H1 (cell line): ENCODE measurements around the gene ARSK. TPM values are rescaled to one million over a fixed set of nuclear protein-coding genes. Genes with fewer than 3 reads are reported as not detected.

Source experiments
- CTCF ChIA-PET: fragments of 300-600 bp; sonication (Branson Sonifier 250); formaldehyde crosslinking; loops from one replicate; lab custom pipeline; 2021; ENCODE audit not compliant: partially characterized antibody; lab: Charles Lee
- POLR2A ChIA-PET: fragments of 300-600 bp; sonication (Branson Sonifier 250); formaldehyde crosslinking; loops from one replicate; lab custom pipeline; 2021; ENCODE audit warnings: inconsistent platforms; ENCODE audit not compliant: partially characterized antibody; lab: Charles Lee
- DNase-seq, 2 experiments: peaks; one replicate each; pipeline versions ENCODE4 v3.0.0 to v3.0.0-alpha.2; 2010 to 2022; ENCODE audit warnings: low spot score in 2 of 2, low read depth in 1 of 2, mixed read lengths in 1 of 2
- FAIRE-seq: peaks from 2 replicates; lab custom pipeline; 2011; peaks lifted over from hg19 to GRCh38; lab: Jason Lieb, UNC
- H2AFZ ChIP-seq: 2 replicates; pipeline ENCODE4 v1.8.1; 2012; ENCODE audit warnings: low read length, inconsistent platforms
- H2AK5ac ChIP-seq: 2 replicates; pipeline ENCODE4 v1.6.1; 2013; ENCODE audit warnings: low read depth, low read length
- H2BK120ac ChIP-seq: replicated peaks from 2 replicates; pipeline ENCODE3; 2013; ENCODE audit warnings: low read depth, low read length, inconsistent platforms
- H2BK12ac ChIP-seq: 2 replicates; pipeline ENCODE4 v1.6.1; 2013; ENCODE audit warnings: low read depth, low read length
- H2BK15ac ChIP-seq: 2 replicates; pipeline ENCODE4 v1.6.1; 2013; ENCODE audit warnings: low read length
- H2BK20ac ChIP-seq: 2 replicates; pipeline ENCODE4 v1.6.1; 2013; ENCODE audit warnings: low read length
- H2BK5ac ChIP-seq: 2 replicates; pipeline ENCODE4 v1.6.1; 2013; ENCODE audit warnings: low read depth, low read length
- H3K14ac ChIP-seq: 2 replicates; pipeline ENCODE4 v1.6.1; 2013; ENCODE audit warnings: inconsistent platforms; ENCODE audit not compliant: insufficient read length
- H3K18ac ChIP-seq: 2 replicates; pipeline ENCODE4 v1.6.1; 2013; ENCODE audit warnings: low read length; ENCODE audit errors: extremely low read depth
- H3K23ac ChIP-seq: 2 replicates; pipeline ENCODE4 v1.6.1; 2013; ENCODE audit warnings: inconsistent platforms; ENCODE audit not compliant: insufficient read length
- H3K23me2 ChIP-seq: 2 replicates; pipeline ENCODE4 v1.6.1; 2013; ENCODE audit warnings: low read depth, low read length
- H3K27ac ChIP-seq: 2 replicates; pipeline ENCODE4 v1.6.1; 2011; ENCODE audit warnings: low read depth, low read length, inconsistent platforms
- H3K27me3 ChIP-seq, 4 experiments: replicated peaks in 1 of 4; 1 replicate in 1 of 4; 2 replicates in 3 of 4; pipeline versions ENCODE4 v1.6.1 to v1.8.1; 2011 to 2013; ENCODE audit warnings: low read length in 3 of 4, mild to moderate bottlenecking in 3 of 4, inconsistent platforms in 2 of 4, mixed read lengths in 2 of 4, moderate library complexity in 1 of 4; ENCODE audit not compliant: control insufficient read depth in 3 of 4, insufficient read depth in 3 of 4; ENCODE audit errors: extremely low read depth in 1 of 4
- H3K36me3 ChIP-seq, 4 experiments: 2 replicates each; pipeline versions ENCODE4 v1.6.1 to v1.8.1; 2011 to 2013; ENCODE audit warnings: mild to moderate bottlenecking in 4 of 4, low read length in 3 of 4, moderate library complexity in 2 of 4, control low read depth in 1 of 4, inconsistent platforms in 1 of 4; ENCODE audit not compliant: insufficient read depth in 4 of 4, control insufficient read depth in 2 of 4
- H3K4ac ChIP-seq: replicated peaks from 2 replicates; pipeline ENCODE3; 2013; ENCODE audit warnings: low read length, low read depth, mixed read lengths, inconsistent platforms; ENCODE audit not compliant: insufficient read length
- H3K4me1 ChIP-seq, 4 experiments: replicated peaks in 1 of 4; 1 replicate in 1 of 4; 2 replicates in 3 of 4; pipeline versions ENCODE4 v1.6.1 to v1.8.1; 2011 to 2013; ENCODE audit warnings: low read length in 3 of 4, inconsistent platforms in 2 of 4, mixed read lengths in 1 of 4; ENCODE audit not compliant: insufficient read depth in 4 of 4, control insufficient read depth in 3 of 4
- H3K4me2 ChIP-seq, 2 experiments: 2 replicates each; pipeline versions ENCODE4 v1.6.1 to v1.8.1; 2011 to 2013; ENCODE audit warnings: low read depth in 2 of 2, low read length in 2 of 2, control low read depth in 1 of 2, inconsistent platforms in 1 of 2, mild to moderate bottlenecking in 1 of 2; ENCODE audit not compliant: insufficient read depth in 1 of 2
- H3K4me3 ChIP-seq, 4 experiments: fragments of 200-600, 300-600 bp in 1 of 4; sonication (generic), shearing (Covaris generic), sonication (Bioruptor Twin) in 1 of 4; 2 replicates each; pipeline versions ENCODE4 v1.5.1 to v1.8.1; 2011 to 2016; ENCODE audit warnings: low read length in 4 of 4, low read depth in 3 of 4, control low read depth in 2 of 4, inconsistent platforms in 2 of 4, mild to moderate bottlenecking in 2 of 4, mixed read lengths in 1 of 4, moderate library complexity in 1 of 4; ENCODE audit not compliant: insufficient read depth in 2 of 4; ENCODE audit errors: extremely low read depth in 1 of 4
- H3K56ac ChIP-seq: replicated peaks from 2 replicates; pipeline ENCODE3; 2013; ENCODE audit warnings: low read depth, mild to moderate bottlenecking, mixed read lengths, low read length, inconsistent platforms; ENCODE audit not compliant: insufficient read length
- H3K79me1 ChIP-seq: 2 replicates; pipeline ENCODE4 v1.6.1; 2013; ENCODE audit warnings: low read depth, low read length, control low read depth
- H3K79me2 ChIP-seq, 2 experiments: 2 replicates each; pipeline versions ENCODE4 v1.6.1 to v1.8.1; 2012 to 2013; ENCODE audit warnings: low read length in 2 of 2, mild to moderate bottlenecking in 2 of 2, inconsistent platforms in 1 of 2; ENCODE audit not compliant: insufficient read depth in 2 of 2, control insufficient read depth in 1 of 2
- H3K9ac ChIP-seq, 4 experiments: replicated peaks in 1 of 4; 1 replicate in 1 of 4; 2 replicates in 3 of 4; pipeline versions ENCODE4 v1.6.1 to v1.8.1; 2011 to 2013; ENCODE audit warnings: low read depth in 3 of 4, low read length in 3 of 4, control low read depth in 2 of 4, mild to moderate bottlenecking in 2 of 4, moderate library complexity in 2 of 4, inconsistent platforms in 1 of 4; ENCODE audit errors: extremely low read depth in 1 of 4
- H3K9me3 ChIP-seq, 2 experiments: 2 replicates each; pipeline versions ENCODE4 v1.6.1 to v1.8.1; 2012 to 2013; ENCODE audit warnings: mild to moderate bottlenecking in 2 of 2, moderate library complexity in 2 of 2, control low read depth in 1 of 2, inconsistent platforms in 1 of 2, low read depth in 1 of 2, low read length in 1 of 2, mixed read lengths in 1 of 2; ENCODE audit not compliant: insufficient read depth in 2 of 2
- H4K20me1 ChIP-seq, 2 experiments: replicated peaks in 1 of 2; 2 replicates each; pipeline versions ENCODE3 to v1.8.1; 2011 to 2013; ENCODE audit warnings: inconsistent platforms in 2 of 2, low read length in 2 of 2, mild to moderate bottlenecking in 1 of 2; ENCODE audit not compliant: insufficient read depth in 2 of 2, control insufficient read depth in 1 of 2
- H4K5ac ChIP-seq: 2 replicates; pipeline ENCODE4 v1.6.1; 2013; ENCODE audit warnings: low read length, low read depth, mixed read lengths, inconsistent platforms; ENCODE audit not compliant: insufficient read length
- H4K8ac ChIP-seq: 2 replicates; pipeline ENCODE4 v1.8.0; 2013; ENCODE audit warnings: mild to moderate bottlenecking, moderate library complexity, low read length, inconsistent platforms; ENCODE audit not compliant: insufficient read depth; ENCODE audit errors: extremely low read depth
- H4K91ac ChIP-seq: replicated peaks from 2 replicates; pipeline ENCODE3; 2013; ENCODE audit warnings: low read length, mixed read lengths, inconsistent platforms; ENCODE audit not compliant: insufficient read length
- EGR1 ChIP-seq: IDR thresholded peaks from 2 replicates; pipeline ENCODE4 v1.6.1; 2011; ENCODE audit warnings: low read depth, low read length, borderline replicate concordance
- NANOG ChIP-seq: IDR thresholded peaks from 2 replicates; pipeline ENCODE4 v1.6.1; 2011; ENCODE audit warnings: low read length, low read depth, mild to moderate bottlenecking, inconsistent platforms; ENCODE audit not compliant: insufficient read depth, poor library complexity, severe bottlenecking
- USF2 ChIP-seq: IDR thresholded peaks from 2 replicates; pipeline ENCODE4 v1.6.1; 2011; ENCODE audit warnings: low read length, improper control_type of control experiment
- WGBS, 2 experiments: shearing (Covaris generic) in 1 of 2; methylation state at CpG; one replicate each; pipeline versions ENCODE4 v1.1.6 to v1.1.7; 2013 to 2015; ENCODE audit warnings: low lambda C conversion rate in 2 of 2, mixed read lengths in 2 of 2, inconsistent platforms in 1 of 2, low coverage in 1 of 2, missing lambda C conversion rate in 1 of 2; ENCODE audit not compliant: insufficient replicate concordance in 2 of 2, insufficient coverage in 1 of 2, insufficient read length in 1 of 2; ENCODE audit errors: extremely low coverage in 1 of 2, missing lambda C conversion rate in 1 of 2; 5-methylcytosine and 5-hydroxymethylcytosine counted together
- polyA plus RNA-seq, 7 experiments: library from polyadenylated mRNA; depleted of rRNA in 3 of 7; stranded (reverse) in 5 of 7; unstranded in 2 of 7; fragments of >200 nt in 5 of 7; fragments of 200-250 nt in 2 of 7; gene quantifications; 1 replicate in 5 of 7; 2 replicates in 1 of 7; 4 replicates in 1 of 7; pipeline versions ENCODE4 v1.2.1 to v1.2.3, GENCODE V29; 2011 to 2013; ENCODE audit warnings: missing spikeins in 2 of 7, mixed read lengths in 2 of 7
- total RNA-seq: library from RNA; stranded (reverse); fragmentation: NEBNext Ultra II Directional; extraction: Animal tissue kit (Norgen Biotek cat#: 25700); gene quantifications from 2 replicates; pipeline ENCODE4 v1.2.1, GENCODE V29; 2021

The ARSK gene
- total and polyA plus RNA-seq, 2 of the 8 experiments (the other 6 are each of a cell fraction or from before 2014, with no cell fraction given) = 8.4 to 14.1 TPM

- no peak for TF ChIP-seq NANOG
- TF ChIP-seq USF2 = no peak
- no peak for TF ChIP-seq EGR1
- H3K4ac ChIP-seq = no peak overlapping the region
- H4K8ac ChIP-seq = no peak overlapping the region
- no peaks in the 10 kb centered on the region for H3K9me3 ChIP-seq
- no peak overlapping the region for H3K4me3 ChIP-seq
- no peak overlapping the region for H3K23ac ChIP-seq
- peaks cover 0 to 2% of the 10 kb centered on the region in 2 experiments for H4K20me1 ChIP-seq
- no peak overlapping the region for H3K14ac ChIP-seq
- no peak overlapping the region for H2BK120ac ChIP-seq
- no peaks in the 10 kb centered on the region for H3K79me1 ChIP-seq
- H2AFZ ChIP-seq = no peak overlapping the region
- 82% methylated on average over 5 of the region's 5 CpGs; no CpG with 5 or more reads in 1 of the 2 experiments for WGBS, 2 experiments
- no peak overlapping the region for H4K91ac ChIP-seq
- peaks cover 0 to 7% (median 0%) of the 10 kb centered on the region in 4 experiments; a peak in 2 of 8 replicates for H3K36me3 ChIP-seq
- no peak overlapping the region for H2BK20ac ChIP-seq
- CTCF ChIA-PET = no interaction called here
- no peak overlapping the region for H3K56ac ChIP-seq
- no peaks in the 10 kb centered on the region for H3K27me3 ChIP-seq
- H2BK15ac ChIP-seq = no peak overlapping the region
- H2AK5ac ChIP-seq = no peak overlapping the region
- H3K18ac ChIP-seq = no peak overlapping the region
- no peaks in the 10 kb centered on the region for H3K23me2 ChIP-seq
- H3K79me2 ChIP-seq = peaks cover 0 to 4% of the 10 kb centered on the region in 2 experiments; a peak in 2 of 4 replicates
- DNase-seq = no peak
- POLR2A ChIA-PET = interaction anchor here (1.1 kb wide), 1 partner anchor 10 kb away, joined by 4 read pairs; no protein-coding TSS in a partner anchor
- H4K5ac ChIP-seq = no peak overlapping the region
- no peak overlapping the region for H3K27ac ChIP-seq
- no peak overlapping the region for H3K9ac ChIP-seq
- no peaks in the 10 kb centered on the region for H3K4me1 ChIP-seq
- no peak overlapping the region for H2BK12ac ChIP-seq
- no peak for FAIRE-seq
- H3K4me2 ChIP-seq = no peak overlapping the region
- no peak overlapping the region for H2BK5ac ChIP-seq
Observed at GRCh38 chr5:95563367-95563766, 8.5 kb downstream of the ARSK start.
